ENCODE results near the gene NLGN1.
A peak's percentile ranks its signal among the peaks of the same experiment; 100 is the strongest.
"Not testable (repeated sequence)": the region's sequence is repeated elsewhere in the genome, so short reads cannot be mapped to it uniquely, and the experiment has no call there.

Gene NLGN1

DNA sequence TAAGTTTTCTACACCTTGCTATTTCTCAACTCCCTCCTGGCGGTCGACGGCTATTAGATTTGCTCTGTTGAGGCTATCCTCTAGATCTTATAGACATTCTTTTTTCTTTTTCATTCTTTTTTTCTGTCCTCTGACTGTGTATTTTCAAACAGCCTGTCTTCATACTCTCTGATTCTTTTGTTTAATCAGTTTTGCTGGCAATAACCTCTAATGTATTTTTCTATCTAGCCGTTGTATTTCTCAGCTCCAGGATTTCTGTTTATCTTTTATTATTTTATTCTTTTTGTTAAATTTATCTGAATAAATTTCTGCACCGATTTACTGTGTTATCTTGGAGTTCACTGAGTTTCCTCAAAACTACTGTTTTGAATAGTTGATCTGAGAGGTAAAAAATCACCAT, 31.5 kb downstream of the NLGN1 start:
- no peak for DNase-seq

DNA sequence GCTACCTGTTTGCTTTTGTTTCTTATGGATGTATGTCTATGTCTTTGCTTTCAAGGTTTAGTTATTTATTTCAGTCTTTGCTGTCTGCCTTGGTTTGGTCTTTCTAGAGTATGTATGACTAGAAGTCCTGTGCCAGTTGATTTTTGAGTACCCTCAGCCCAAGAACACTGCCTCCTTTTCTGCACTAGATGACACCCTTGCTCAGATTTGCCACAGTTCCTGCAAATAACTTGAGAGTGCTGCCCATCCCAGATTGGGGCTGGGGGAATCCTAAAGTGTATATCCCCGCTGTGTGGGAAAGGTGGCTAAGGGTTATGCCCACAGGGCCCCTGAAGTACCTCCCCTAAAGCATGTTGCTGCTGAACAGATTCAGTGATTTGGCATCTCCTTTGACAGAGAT, 32.0 kb downstream of the NLGN1 start:
- no peak for DNase-seq

DNA sequence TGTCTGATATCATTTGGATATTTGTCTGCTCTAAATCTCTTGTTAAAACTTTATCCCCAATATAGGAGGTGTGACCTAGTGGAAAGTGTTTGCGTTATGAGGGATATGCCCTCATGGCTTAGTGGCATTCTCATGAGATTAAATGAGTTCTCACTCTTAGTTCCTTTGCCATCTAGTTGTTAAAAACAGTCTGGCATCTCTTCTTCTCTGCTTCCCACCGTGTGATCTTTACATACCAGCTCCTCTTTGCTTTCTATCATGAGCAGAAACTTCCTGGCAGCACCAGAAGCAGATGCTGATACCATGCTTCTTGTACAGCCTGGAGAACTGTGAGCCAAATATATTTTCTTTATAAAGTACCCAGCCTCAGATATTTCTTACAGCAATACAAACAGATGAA, 33.0 kb downstream of the NLGN1 start:
- no peak for DNase-seq

DNA sequence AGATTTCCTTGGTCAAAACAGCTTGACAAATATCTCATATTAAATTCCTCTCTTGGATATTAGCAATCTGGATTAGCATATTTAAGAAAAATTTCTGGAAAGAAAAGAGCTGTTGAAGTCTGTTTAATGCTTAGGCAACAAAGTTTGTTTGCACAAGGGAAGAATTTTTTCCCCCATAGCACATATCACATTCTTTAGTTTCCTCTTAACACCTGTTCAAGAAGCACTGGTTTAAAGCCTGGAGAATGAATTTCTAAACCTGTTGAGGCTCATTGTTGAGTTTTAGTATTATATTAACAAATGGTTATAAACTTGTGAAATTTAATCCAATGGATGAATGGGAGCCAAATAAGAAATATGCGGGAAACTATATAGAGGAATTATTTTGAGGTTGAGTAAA, 41.5 kb downstream of the NLGN1 start:
- no peak for DNase-seq

DNA sequence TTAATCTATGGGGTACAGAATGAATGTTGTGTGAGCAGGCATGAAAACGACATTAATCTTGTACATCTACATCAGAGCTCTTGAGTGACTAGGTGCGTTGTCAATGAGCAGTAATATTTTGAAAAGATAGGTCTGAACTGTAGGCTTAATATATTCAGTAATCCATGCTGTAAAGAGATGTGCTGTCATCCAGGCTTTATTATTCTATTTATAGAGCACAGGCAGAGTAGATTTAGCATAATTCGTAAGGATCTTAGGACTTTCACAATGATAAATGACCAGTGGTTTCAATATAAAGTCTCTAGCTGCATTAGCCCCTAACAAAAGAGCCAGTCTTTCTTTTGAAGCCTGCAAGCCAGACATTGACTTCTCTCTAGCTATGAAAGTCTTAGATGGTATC, 43.0 kb downstream of the NLGN1 start:
- no peak for DNase-seq

DNA sequence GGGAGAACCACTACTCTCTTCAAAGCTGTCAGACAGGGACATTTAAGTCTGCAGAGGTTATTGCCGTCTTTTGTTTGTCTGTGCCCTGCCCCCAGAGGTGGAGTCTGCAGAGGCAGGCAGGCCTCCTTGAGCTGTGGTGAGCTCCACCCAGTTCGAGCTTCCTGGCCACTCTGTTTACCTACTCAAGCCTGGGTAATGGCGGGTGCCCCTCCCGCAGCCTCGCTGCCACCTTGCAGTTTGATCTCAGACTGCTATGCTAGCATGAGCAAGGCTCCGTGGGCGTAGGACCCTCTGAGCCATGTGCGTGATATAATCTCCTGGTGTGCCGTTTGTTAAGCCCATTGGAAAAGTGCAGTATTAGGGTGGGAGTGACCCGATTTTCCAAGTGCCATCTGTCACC, 54.0 kb downstream of the NLGN1 start:
- not testable (repeated sequence) for DNase-seq

DNA sequence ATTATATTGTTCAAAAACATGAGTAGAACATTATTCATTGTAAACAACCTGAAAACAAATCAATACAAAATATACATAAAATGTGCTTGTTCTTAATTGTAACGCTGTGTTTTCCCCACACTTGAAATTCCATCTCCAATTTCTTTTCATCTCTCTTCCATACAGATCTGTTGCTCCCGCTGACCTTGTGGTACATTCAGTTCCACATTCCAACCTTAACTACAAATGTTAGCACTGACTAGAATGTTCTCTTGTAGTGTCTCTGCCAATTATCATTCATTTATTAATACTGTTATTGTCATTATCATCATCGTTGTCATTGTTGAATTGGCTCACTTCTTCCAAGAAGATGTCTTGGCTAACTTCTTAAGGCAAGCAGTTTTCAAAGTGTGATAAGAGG, 65.7 kb downstream of the NLGN1 start:
- no peak for DNase-seq

DNA sequence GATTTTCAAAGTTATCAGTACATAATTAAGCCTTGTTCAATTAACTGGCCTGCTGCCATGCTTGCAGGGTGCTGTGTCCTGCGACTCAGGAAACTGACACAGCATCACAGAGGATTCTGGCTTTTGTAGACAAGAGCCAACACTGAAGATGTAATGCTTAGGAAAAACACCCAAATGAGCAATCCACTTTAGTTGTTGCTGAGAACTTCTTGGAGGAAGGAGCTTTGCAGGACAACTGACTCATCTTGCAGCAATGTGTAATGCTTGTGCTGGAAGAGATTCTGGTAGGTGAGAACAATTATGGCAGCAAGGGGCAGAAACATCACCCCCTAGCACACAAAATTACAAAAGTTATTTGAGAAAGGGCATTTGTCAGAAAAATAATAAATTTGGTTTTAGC, 67.6 kb downstream of the NLGN1 start:
- DNase-seq = no peak

DNA sequence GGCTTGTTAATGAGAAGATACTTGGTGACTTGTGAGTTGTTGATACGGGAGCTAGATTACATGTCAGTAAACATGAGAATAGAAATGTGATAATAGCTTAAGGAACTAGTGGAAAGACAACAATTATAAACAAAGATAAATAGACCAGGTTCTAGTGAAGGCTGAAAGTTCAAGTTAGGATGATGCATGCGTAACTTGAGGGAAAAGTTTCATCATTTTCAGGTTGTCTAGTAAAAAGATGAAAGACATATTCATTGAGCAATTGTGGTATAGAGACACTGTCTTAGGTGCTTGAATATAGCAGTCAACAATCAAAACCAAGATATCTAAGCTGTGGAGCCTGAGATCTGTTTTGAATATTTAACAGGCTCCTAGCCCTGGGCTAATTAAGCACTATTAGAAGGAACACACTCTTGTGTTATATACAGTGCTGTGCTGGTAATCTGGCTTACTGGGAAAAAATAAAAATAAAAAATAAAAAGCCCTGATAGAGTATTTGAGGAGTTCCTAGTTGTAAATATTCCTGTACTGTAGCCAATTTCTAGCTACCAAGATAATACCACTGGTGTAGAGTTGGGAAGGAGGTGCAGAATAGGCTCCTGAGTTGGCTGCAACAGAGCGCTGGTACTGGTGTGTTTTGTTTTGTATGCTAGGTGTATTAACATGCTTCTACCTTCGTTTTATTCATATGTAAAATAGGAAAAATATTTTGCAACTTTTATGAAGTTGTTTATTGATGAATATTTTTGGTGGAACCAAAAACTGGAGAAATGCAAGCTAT, 68.5 kb downstream of the NLGN1 start:
- DNase-seq = no peak

DNA sequence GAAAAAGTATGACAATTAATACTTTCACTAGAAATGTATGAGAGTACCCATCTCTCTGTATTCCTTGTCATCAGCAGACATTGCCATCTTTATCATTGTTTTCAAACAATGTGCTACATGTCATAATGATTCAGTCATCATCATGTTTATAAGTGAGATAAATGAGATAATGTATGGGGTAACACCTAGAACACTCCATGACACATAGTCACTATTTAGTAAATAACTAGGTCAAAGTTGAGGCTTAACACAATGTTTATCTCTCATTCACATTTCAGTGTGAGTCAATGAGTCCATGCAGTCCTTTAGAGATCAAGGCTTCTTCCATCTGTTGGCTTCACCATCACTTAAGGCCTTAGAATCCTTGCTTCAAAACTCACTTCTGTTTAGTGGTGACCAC, 70.0 kb downstream of the NLGN1 start:
- DNase-seq = no peak

DNA sequence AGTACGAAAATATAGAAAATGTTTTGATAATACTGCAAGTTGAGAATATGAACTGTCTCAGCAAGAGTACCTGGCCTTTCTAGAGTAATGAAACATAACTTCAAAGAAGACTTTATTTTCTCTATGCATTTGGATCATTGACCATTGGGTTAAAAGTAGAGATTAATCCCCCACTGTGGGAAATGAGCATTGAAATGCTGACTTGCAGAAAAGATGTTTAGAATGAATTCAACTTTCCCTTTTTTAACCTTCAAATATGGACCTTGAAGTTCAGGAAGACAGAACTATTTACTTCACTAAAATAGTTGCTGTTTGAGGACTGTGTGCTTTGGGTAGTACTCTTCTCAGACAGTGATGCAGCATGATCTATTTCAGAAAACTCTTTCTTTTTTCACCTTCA, 75.7 kb downstream of the NLGN1 start:
- no peak for DNase-seq

DNA sequence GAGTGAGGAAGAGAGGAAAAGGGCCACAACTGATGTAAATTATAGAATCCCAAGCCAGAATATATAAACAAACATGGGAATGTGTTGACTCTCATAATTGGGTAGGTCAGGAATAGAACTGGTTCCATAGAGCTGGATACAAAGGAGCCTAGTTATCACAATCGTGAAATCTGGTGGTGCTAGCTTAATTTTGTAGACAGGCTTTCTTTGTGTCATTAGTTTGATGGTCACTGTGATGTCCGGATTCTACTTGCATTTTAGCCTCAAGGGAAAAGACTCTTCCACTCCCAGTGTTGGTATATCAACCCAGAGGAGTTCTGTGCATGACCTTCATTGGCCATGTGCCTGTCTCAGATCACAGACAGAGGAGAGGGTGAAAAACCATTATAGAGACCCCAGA, 81.8 kb downstream of the NLGN1 start:
- no peak for DNase-seq

DNA sequence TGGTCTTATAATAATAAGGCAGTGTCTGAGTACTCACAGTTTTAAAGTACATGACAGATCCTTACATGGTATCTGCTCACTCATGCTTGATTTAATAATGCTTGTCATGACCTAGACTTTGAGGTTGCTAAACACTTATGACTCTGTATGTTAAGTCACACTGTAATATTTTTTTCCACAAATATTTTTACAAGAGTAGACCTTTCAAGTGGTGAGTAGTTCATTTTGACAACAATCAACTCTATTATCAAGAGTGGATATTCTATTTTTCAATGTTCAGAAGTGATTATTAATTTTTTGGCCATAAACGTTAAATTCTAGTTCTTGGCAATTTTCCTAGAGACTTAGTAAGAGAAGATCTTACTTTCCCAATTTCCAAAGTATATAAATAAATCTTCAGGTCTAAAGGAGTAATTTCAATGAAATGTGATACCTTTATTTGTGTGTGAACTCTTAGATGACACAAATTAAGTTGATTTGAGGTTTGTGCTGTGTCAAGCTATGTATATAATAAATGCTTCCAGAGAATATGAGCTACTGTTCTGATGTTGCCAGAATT, 104.5 kb downstream of the NLGN1 start:
- no peak for DNase-seq

DNA sequence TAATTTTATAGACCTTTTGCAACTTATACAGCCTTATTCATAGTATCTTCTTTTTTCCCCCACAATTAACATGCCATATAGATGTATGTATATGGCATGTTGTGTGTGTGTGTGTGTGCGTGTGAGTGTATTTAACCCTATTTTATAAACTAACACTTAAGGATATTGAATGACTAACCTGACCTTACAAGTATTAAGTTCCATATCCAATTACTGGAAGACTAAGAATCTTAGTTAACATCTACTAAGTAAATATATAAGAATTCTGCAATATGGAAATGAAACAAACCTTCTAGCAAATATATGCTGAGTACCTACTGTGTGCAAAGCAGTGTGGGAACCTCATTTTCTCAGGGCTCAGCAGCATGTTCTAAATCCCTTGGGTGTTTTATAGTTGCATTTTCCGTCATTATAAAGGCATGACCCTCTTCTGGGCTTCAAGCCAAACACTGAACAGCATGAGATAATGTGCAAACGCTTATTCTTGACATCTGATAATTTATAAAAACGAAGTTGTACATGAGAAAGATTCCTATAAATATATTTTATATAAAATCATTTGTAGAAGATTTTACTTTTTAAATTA, 105.5 kb downstream of the NLGN1 start:
- no peak for DNase-seq

DNA sequence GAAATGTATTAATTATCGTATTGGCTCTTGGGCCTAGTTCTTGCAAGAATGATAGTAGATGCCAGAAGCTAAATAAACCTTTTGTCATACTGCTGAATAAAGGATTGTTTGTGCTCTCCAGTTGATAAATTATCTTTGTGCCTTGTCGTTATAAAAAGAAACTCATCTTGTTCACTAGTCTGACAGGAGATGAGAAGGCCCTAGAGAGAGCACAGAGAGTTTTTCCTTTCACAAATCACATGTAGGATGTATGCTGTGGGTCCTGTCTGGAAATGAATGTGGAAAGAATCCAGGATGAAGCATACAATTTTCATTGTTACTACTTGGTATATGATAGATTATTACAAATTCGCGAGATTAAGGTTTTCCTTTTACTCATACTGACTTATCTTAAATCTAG, 113.0 kb downstream of the NLGN1 start:
- DNase-seq = peak in 1 of 58 donors; percentile 15

DNA sequence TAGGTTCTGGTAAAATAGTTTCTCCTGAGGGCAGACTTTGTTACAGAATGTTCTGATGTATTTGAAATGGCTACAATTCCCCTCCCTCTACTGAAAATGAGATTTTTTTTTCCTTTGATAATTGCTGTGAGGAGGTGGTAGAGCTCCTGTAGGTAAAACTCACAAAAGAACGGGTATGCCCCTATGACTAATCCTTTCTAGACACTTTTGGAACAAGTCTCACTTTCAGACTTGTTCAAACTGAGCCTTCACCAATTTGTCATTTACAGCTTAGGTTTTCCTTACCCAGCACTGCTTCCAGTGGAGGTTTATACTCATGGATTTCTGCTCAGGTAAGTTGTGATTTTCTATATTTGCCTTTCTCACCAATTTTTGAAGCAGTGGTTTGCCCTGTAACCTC, 115.6 kb downstream of the NLGN1 start:
- no peak for DNase-seq

DNA sequence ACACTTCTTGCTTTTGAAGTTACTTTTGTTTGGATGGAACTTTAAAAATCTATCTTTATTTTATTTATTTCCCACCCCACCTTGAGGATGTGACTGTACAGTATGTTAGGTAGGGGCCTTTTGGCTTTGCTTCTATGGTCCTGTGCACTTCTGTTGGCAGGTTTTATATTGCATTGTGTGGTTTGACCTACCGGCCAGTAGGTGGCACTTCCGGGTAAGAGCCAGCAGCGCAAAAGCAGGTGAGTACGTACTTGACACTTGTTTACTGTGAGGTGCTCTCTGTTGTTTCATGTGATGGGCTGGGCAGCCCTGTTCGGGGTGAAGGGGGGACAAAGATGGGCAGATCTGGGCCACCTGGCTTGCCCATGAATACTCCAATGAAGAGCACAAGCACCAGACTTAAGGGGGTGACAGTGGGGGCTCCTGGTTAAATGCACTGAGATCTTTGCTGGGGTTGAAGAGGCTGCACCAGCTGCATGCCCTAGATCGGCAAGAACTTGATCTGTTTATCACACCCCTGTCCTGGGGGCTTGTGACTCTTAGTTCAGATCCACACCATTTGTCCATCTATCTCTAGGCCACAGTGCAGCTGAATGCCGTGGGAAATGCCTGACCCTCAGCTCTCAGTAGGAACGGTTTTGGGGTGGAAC, 131.6 kb downstream of the NLGN1 start:
- DNase-seq = no peak

DNA sequence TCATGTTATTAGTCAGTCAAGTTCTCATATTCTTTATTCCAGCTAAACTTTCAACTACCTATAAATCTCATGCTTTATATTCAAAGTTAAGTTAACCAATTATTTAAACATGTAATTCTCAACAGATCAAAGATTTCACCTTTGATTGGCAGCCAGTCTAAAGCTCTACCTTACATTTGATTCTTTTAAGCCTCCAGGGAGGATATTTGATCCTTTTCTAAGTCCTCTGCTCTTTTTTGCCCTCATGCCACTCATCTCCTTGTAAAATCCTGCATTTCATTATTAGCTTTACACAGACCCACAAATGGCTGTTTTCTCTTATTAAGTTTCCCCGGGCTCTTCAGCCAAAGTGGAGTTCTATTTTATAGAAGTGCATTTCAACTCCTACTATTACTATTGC, 134.1 kb downstream of the NLGN1 start:
- no peak for DNase-seq

DNA sequence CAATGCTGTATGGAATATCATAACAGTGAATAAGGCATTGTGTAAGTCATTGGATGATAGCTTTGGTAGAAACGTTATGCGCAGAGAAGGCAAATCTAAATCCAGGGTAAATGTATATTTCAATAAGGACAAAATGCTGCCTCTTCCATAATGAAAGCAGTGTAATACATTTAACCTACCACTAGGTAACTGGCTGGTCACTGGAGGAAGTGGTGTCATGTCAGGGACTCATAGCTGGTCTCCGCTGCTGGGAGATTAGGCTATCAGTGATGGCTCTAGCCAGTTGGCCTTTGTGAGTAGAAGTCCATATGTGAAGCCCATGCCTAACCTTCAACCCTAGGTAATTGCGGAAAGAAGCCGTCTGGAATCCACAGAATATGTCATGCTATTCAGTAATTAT, 140.9 kb downstream of the NLGN1 start:
- DNase-seq = no peak

DNA sequence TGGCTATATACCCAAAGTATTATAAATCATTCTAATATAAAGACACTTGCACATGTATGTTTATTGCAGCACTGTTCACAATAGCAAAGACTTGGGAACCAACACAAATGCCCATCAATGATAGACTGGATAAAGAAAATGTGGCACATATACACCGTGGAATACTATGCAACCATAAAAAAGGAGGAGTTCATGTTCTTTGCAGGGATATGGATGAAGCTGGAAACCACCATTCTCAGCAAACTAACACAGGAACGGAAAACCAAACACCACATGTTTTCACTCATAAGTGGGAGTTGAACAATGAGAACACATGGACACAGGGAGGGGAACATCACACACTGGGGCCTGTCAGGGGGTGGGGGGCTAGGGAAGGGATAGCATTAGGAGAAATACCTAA, 148.0 kb downstream of the NLGN1 start:
- not testable (repeated sequence) for DNase-seq

DNA sequence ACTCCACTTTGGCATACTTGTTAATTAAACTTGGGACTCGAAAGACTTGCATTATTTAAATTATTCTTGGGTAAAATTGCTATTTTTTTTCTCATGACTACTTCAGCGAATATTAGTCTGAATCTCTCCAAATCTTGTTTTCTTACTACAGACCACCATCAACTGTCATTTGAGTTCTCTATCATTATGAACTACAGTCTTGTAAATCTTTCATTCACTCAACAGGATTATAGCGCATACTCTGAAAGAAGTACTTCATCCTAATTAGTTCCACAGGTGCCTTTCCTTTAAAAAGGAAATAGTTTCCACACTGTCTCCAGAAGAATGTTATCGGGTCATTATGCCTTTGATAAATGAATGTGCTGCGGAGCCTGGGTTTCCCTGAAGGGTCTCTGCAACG, 149.5 kb downstream of the NLGN1 start:
- no peak for DNase-seq

DNA sequence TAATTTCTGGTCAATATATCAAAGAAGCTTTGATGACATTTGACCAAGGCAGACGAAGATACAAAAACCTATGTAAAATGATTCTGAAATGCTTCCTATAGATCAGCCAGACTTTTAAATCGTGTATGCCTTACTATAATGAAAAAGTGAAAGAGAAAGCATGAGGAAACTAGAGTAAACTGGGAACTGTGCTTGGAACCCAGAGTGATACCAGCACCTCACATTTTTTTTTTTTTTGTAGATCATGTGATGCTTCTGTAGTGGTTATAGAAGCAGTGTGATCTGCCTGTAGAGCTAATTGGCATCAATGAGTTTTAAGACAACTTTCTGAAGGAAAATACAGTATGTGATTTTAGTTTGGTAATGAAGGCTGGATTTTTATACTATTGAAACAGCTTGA, 150.7 kb downstream of the NLGN1 start:
- no peak for DNase-seq

DNA sequence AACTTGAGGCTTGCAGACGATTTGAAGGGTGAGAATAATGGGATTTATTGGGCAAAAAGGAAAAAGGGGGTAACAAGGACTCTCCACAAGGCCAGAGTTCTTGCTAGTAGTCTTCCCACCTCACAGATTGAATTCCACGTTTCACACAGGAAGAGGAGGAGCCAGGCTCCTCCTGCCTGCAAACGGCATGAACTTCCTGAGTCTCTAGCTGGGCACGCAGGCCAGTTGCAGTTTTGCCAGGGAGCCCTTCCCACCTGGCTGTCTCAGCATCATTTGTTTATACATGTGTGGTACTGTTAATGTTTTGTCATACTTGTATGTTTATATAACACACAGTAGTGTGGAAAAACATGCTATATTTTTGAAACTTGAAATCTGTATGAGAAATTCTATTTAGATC, 155.0 kb downstream of the NLGN1 start:
- DNase-seq = no peak

Measured in anterior cingulate cortex (tissue), 58 donors.